ENCODE measurements around the gene HPGD. TPM values are rescaled to one million over a fixed set of nuclear protein-coding genes. Genes with fewer than 3 reads are reported as not detected.

HPGD gene
- total RNA-seq, 1 donor from 2014 or later: 5.7 TPM

- H3K27me3 ChIP-seq (ENCODE audit: control insufficient read depth in 3 of 3, insufficient read depth in 3 of 3, low read length in 3 of 3): no peaks in the 10 kb centered on the region
- H3K36me3 ChIP-seq (ENCODE audit: control insufficient read depth in 3 of 3, insufficient read depth in 3 of 3, low read length in 3 of 3): no peaks in the 10 kb centered on the region
- H3K27ac ChIP-seq (ENCODE audit: low read depth, low read length): no peak overlapping the region
- H3K9ac ChIP-seq (ENCODE audit: low read depth in 1 of 3, low read length in 3 of 3): no peak overlapping the region
- H3K4me3 ChIP-seq (ENCODE audit: low read length in 3 of 3): no peak overlapping the region
- no peaks in the 10 kb centered on the region for H3K4me1 ChIP-seq (ENCODE audit: control insufficient read depth in 3 of 3, insufficient read depth in 3 of 3, low read length in 3 of 3)
- H3K9me3 ChIP-seq (ENCODE audit: control insufficient read depth in 3 of 3, low read length in 3 of 3): no peaks in the 10 kb centered on the region
Observed at GRCh38 chr4:174549721-174550120, 27.4 kb upstream of the HPGD start.

GRCh38 chr4:174545268-174545667 lies 23.0 kb upstream of the HPGD start:
- H3K4me1 ChIP-seq (ENCODE audit: control insufficient read depth in 3 of 3, insufficient read depth in 3 of 3, low read length in 3 of 3): no peaks in the 10 kb centered on the region
- H3K27me3 ChIP-seq (ENCODE audit: control insufficient read depth in 3 of 3, insufficient read depth in 3 of 3, low read length in 3 of 3): no peaks in the 10 kb centered on the region
- no peaks in the 10 kb centered on the region for H3K36me3 ChIP-seq (ENCODE audit: control insufficient read depth in 3 of 3, insufficient read depth in 3 of 3, low read length in 3 of 3)
- H3K9me3 ChIP-seq (ENCODE audit: control insufficient read depth in 3 of 3, low read length in 3 of 3): no peaks in the 10 kb centered on the region
- no peak overlapping the region for H3K4me3 ChIP-seq (ENCODE audit: low read length in 3 of 3)
- H3K9ac ChIP-seq (ENCODE audit: low read depth in 1 of 3, low read length in 3 of 3): no peak overlapping the region
- H3K27ac ChIP-seq (ENCODE audit: low read depth, low read length): no peak overlapping the region

GRCh38 chr4:174544496-174544895 lies 22.2 kb upstream of the HPGD start:
- H3K36me3 ChIP-seq (ENCODE audit: control insufficient read depth in 3 of 3, insufficient read depth in 3 of 3, low read length in 3 of 3): no peaks in the 10 kb centered on the region
- H3K9me3 ChIP-seq (ENCODE audit: control insufficient read depth in 3 of 3, low read length in 3 of 3): no peaks in the 10 kb centered on the region
- no peak overlapping the region for H3K9ac ChIP-seq (ENCODE audit: low read depth in 1 of 3, low read length in 3 of 3)
- no peak overlapping the region for H3K27ac ChIP-seq (ENCODE audit: low read depth, low read length)
- no peaks in the 10 kb centered on the region for H3K27me3 ChIP-seq (ENCODE audit: control insufficient read depth in 3 of 3, insufficient read depth in 3 of 3, low read length in 3 of 3)
- H3K4me3 ChIP-seq (ENCODE audit: low read length in 3 of 3): no peak overlapping the region
- H3K4me1 ChIP-seq (ENCODE audit: control insufficient read depth in 3 of 3, insufficient read depth in 3 of 3, low read length in 3 of 3): no peaks in the 10 kb centered on the region

GRCh38 chr4:174540175-174540574 lies 17.9 kb upstream of the HPGD start:
- Histone ChIP-seq H3K36me3 (ENCODE audit: control insufficient read depth in 3 of 3, insufficient read depth in 3 of 3, low read length in 3 of 3) (no peaks in the 10 kb centered on the region), H3K4me3 (ENCODE audit: low read length in 3 of 3) (no peak overlapping the region), H3K9ac (ENCODE audit: low read depth in 1 of 3, low read length in 3 of 3) (no peak overlapping the region), H3K27ac (ENCODE audit: low read depth, low read length) (no peak overlapping the region), H3K9me3 (ENCODE audit: control insufficient read depth in 3 of 3, low read length in 3 of 3) (no peaks in the 10 kb centered on the region), H3K27me3 (ENCODE audit: control insufficient read depth in 3 of 3, insufficient read depth in 3 of 3, low read length in 3 of 3) (no peaks in the 10 kb centered on the region), H3K4me1 (ENCODE audit: control insufficient read depth in 3 of 3, insufficient read depth in 3 of 3, low read length in 3 of 3) (no peaks in the 10 kb centered on the region)

- Histone ChIP-seq H3K9me3 (ENCODE audit: control insufficient read depth in 3 of 3, low read length in 3 of 3) (no peaks in the 10 kb centered on the region), H3K9ac (ENCODE audit: low read depth in 1 of 3, low read length in 3 of 3) (no peak overlapping the region), H3K27ac (ENCODE audit: low read depth, low read length) (no peak overlapping the region), H3K4me1 (ENCODE audit: control insufficient read depth in 3 of 3, insufficient read depth in 3 of 3, low read length in 3 of 3) (no peaks in the 10 kb centered on the region), H3K27me3 (ENCODE audit: control insufficient read depth in 3 of 3, insufficient read depth in 3 of 3, low read length in 3 of 3) (no peaks in the 10 kb centered on the region), H3K36me3 (ENCODE audit: control insufficient read depth in 3 of 3, insufficient read depth in 3 of 3, low read length in 3 of 3) (no peaks in the 10 kb centered on the region), H3K4me3 (ENCODE audit: low read length in 3 of 3) (no peak overlapping the region)
Observed at GRCh38 chr4:174539571-174539970, 17.3 kb upstream of the HPGD start.

- no peak overlapping the region for H3K27ac ChIP-seq (ENCODE audit: low read depth, low read length)
- no peak overlapping the region for H3K4me3 ChIP-seq (ENCODE audit: low read length in 3 of 3)
- no peaks in the 10 kb centered on the region for H3K36me3 ChIP-seq (ENCODE audit: control insufficient read depth in 3 of 3, insufficient read depth in 3 of 3, low read length in 3 of 3)
- no peak overlapping the region for H3K9ac ChIP-seq (ENCODE audit: low read depth in 1 of 3, low read length in 3 of 3)
- H3K9me3 ChIP-seq (ENCODE audit: control insufficient read depth in 3 of 3, low read length in 3 of 3): no peaks in the 10 kb centered on the region
- H3K27me3 ChIP-seq (ENCODE audit: control insufficient read depth in 3 of 3, insufficient read depth in 3 of 3, low read length in 3 of 3): no peaks in the 10 kb centered on the region
- H3K4me1 ChIP-seq (ENCODE audit: control insufficient read depth in 3 of 3, insufficient read depth in 3 of 3, low read length in 3 of 3): no peaks in the 10 kb centered on the region
Observed at GRCh38 chr4:174538876-174539250, 16.6 kb upstream of the HPGD start.

- no peak overlapping the region for H3K4me3 ChIP-seq (ENCODE audit: low read length in 3 of 3)
- no peaks in the 10 kb centered on the region for H3K36me3 ChIP-seq (ENCODE audit: control insufficient read depth in 3 of 3, insufficient read depth in 3 of 3, low read length in 3 of 3)
- no peak overlapping the region for H3K27ac ChIP-seq (ENCODE audit: low read depth, low read length)
- H3K4me1 ChIP-seq (ENCODE audit: control insufficient read depth in 3 of 3, insufficient read depth in 3 of 3, low read length in 3 of 3): no peaks in the 10 kb centered on the region
- H3K9ac ChIP-seq (ENCODE audit: low read depth in 1 of 3, low read length in 3 of 3): no peak overlapping the region
- H3K27me3 ChIP-seq (ENCODE audit: control insufficient read depth in 3 of 3, insufficient read depth in 3 of 3, low read length in 3 of 3): no peaks in the 10 kb centered on the region
- H3K9me3 ChIP-seq (ENCODE audit: control insufficient read depth in 3 of 3, low read length in 3 of 3): no peaks in the 10 kb centered on the region
Observed at GRCh38 chr4:174538123-174538875, 16.0 kb upstream of the HPGD start.

GRCh38 chr4:174537634-174538033 lies 15.3 kb upstream of the HPGD start:
- Histone ChIP-seq H3K9me3 (ENCODE audit: control insufficient read depth in 3 of 3, low read length in 3 of 3) (no peaks in the 10 kb centered on the region), H3K9ac (ENCODE audit: low read depth in 1 of 3, low read length in 3 of 3) (no peak overlapping the region), H3K27me3 (ENCODE audit: control insufficient read depth in 3 of 3, insufficient read depth in 3 of 3, low read length in 3 of 3) (no peaks in the 10 kb centered on the region), H3K4me1 (ENCODE audit: control insufficient read depth in 3 of 3, insufficient read depth in 3 of 3, low read length in 3 of 3) (no peaks in the 10 kb centered on the region), H3K36me3 (ENCODE audit: control insufficient read depth in 3 of 3, insufficient read depth in 3 of 3, low read length in 3 of 3) (no peaks in the 10 kb centered on the region), H3K4me3 (ENCODE audit: low read length in 3 of 3) (no peak overlapping the region), H3K27ac (ENCODE audit: low read depth, low read length) (no peak overlapping the region)

GRCh38 chr4:174534461-174534860 lies 12.2 kb upstream of the HPGD start:
- Histone ChIP-seq H3K4me1 (ENCODE audit: control insufficient read depth in 3 of 3, insufficient read depth in 3 of 3, low read length in 3 of 3) (no peaks in the 10 kb centered on the region), H3K9me3 (ENCODE audit: control insufficient read depth in 3 of 3, low read length in 3 of 3) (no peaks in the 10 kb centered on the region), H3K9ac (ENCODE audit: low read depth in 1 of 3, low read length in 3 of 3) (no peak overlapping the region), H3K4me3 (ENCODE audit: low read length in 3 of 3) (no peak overlapping the region), H3K36me3 (ENCODE audit: control insufficient read depth in 3 of 3, insufficient read depth in 3 of 3, low read length in 3 of 3) (no peaks in the 10 kb centered on the region), H3K27me3 (ENCODE audit: control insufficient read depth in 3 of 3, insufficient read depth in 3 of 3, low read length in 3 of 3) (no peaks in the 10 kb centered on the region), H3K27ac (ENCODE audit: low read depth, low read length) (no peak overlapping the region)

- Histone ChIP-seq H3K27me3 (ENCODE audit: control insufficient read depth in 3 of 3, insufficient read depth in 3 of 3, low read length in 3 of 3) (no peaks in the 10 kb centered on the region), H3K9me3 (ENCODE audit: control insufficient read depth in 3 of 3, low read length in 3 of 3) (no peaks in the 10 kb centered on the region), H3K36me3 (ENCODE audit: control insufficient read depth in 3 of 3, insufficient read depth in 3 of 3, low read length in 3 of 3) (no peaks in the 10 kb centered on the region), H3K9ac (ENCODE audit: low read depth in 1 of 3, low read length in 3 of 3) (no peak overlapping the region), H3K4me1 (ENCODE audit: control insufficient read depth in 3 of 3, insufficient read depth in 3 of 3, low read length in 3 of 3) (no peaks in the 10 kb centered on the region), H3K27ac (ENCODE audit: low read depth, low read length) (no peak overlapping the region), H3K4me3 (ENCODE audit: low read length in 3 of 3) (no peak overlapping the region)
Observed at GRCh38 chr4:174532445-174532844, 10.2 kb upstream of the HPGD start.
